OCI-LY1 (cell line): ENCODE data around the gene SYTL1.

Experiments
- EZH2 ChIP-seq: fragments of 200-600 bp; sonication (generic), shearing (Covaris generic); IDR thresholded peaks from 2 replicates; pipeline ENCODE4 v1.8.0; 2017; ENCODE audit warnings: borderline replicate concordance, mixed run types, mild to moderate bottlenecking, antibody characterized with exemption, low read length, moderate library complexity, mixed read lengths
- TF ChIP-seq, protein P1 (sequence below): fragments of 200-600 bp; sonication (generic), shearing (Covaris generic); IDR thresholded peaks from 2 replicates; pipeline ENCODE4 v1.5.1; 2017; ENCODE audit warnings: mild to moderate bottlenecking, antibody characterized with exemption, low read length, moderate library complexity, mixed read lengths

DNA sequence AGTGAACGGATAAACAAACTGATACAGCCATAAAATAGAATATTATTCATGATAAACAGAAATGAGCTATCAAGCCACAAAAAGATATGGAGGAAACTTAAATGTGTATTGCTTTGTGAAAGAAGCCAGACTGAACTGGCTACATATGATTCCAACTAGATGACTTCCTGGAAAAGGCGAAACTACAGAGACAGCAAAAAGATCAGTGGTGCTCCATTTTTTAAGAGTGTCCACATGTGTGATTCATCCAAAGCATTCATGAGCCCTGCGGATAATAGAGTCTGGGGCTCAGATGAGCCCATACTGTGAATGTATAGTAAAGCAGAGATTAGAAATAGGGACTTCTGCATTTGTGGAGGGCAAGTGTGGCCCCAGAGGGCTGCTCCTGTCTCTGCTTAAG is 27.7 kb upstream of the SYTL1 start:
- TF ChIP-seq, protein P1, sequence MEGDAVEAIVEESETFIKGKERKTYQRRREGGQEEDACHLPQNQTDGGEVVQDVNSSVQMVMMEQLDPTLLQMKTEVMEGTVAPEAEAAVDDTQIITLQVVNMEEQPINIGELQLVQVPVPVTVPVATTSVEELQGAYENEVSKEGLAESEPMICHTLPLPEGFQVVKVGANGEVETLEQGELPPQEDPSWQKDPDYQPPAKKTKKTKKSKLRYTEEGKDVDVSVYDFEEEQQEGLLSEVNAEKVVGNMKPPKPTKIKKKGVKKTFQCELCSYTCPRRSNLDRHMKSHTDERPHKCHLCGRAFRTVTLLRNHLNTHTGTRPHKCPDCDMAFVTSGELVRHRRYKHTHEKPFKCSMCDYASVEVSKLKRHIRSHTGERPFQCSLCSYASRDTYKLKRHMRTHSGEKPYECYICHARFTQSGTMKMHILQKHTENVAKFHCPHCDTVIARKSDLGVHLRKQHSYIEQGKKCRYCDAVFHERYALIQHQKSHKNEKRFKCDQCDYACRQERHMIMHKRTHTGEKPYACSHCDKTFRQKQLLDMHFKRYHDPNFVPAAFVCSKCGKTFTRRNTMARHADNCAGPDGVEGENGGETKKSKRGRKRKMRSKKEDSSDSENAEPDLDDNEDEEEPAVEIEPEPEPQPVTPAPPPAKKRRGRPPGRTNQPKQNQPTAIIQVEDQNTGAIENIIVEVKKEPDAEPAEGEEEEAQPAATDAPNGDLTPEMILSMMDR = no peak
- no peak for TF ChIP-seq EZH2
